PC-9 (cell line): ENCODE measurements around the gene SMIM43. TPM values are rescaled to one million over a fixed set of nuclear protein-coding genes. Genes with fewer than 3 reads are reported as not detected.

ENCODE experiments used
- BruUV-seq: library from RNA; stranded (reverse); fragments of 400-500 nt; replicated peaks from 2 replicates; lab custom pipeline; 2021; lab: Mats Ljungman, UMichigan
- CTCF ChIA-PET: fragments of 300-600 bp; sonication (Branson Sonifier 250); formaldehyde crosslinking; loops from one replicate; lab custom pipeline; 2022; ENCODE audit warnings: antibody characterized with exemption; lab: Charles Lee
- POLR2A ChIA-PET: fragments of 300-600 bp; sonication (Branson Sonifier 250); formaldehyde crosslinking; loops from one replicate; lab custom pipeline; 2022; ENCODE audit warnings: antibody characterized with exemption; ENCODE audit not compliant: unreplicated experiment; lab: Charles Lee
- DNase-seq, 2 experiments: peaks; one replicate each; pipeline versions ENCODE4 v3.0.0 to v3.0.0-alpha.2; 2015 to 2022; ENCODE audit warnings: mixed read lengths in 1 of 2
- H2AFZ ChIP-seq: fragments of 200-600 bp; sonication (generic); 2 replicates; pipeline ENCODE4 v1.8.1; 2017; ENCODE audit warnings: antibody characterized with exemption
- H3F3A ChIP-seq: fragments of 200-600 bp; sonication (generic); 2 replicates; pipeline ENCODE4 v1.8.1; 2017; ENCODE audit warnings: antibody characterized with exemption, mild to moderate bottlenecking, low read depth; ENCODE audit not compliant: insufficient read depth
- H3K27ac ChIP-seq: fragments of 200-600 bp; sonication (generic); 2 replicates; pipeline ENCODE4 v1.6.1; 2016; ENCODE audit warnings: mixed run types
- H3K27me3 ChIP-seq: fragments of 200-600 bp; sonication (generic); 2 replicates; pipeline ENCODE4 v1.6.1; 2016; ENCODE audit warnings: low read depth, mixed run types; ENCODE audit not compliant: insufficient read depth
- H3K36me3 ChIP-seq: fragments of 200-600 bp; sonication (generic); 2 replicates; pipeline ENCODE4 v1.6.1; 2016; ENCODE audit warnings: low read depth, mixed run types
- H3K4me1 ChIP-seq: fragments of 200-600 bp; sonication (generic); replicated peaks from 2 replicates; pipeline ENCODE4 v1.6.1; 2016; ENCODE audit warnings: mixed run types; ENCODE audit not compliant: insufficient read depth
- H3K4me2 ChIP-seq: fragments of 200-600 bp; sonication (generic); 2 replicates; pipeline ENCODE4 v1.6.1; 2017; ENCODE audit warnings: mixed run types
- H3K4me3 ChIP-seq: fragments of 200-600 bp; sonication (generic); 2 replicates; pipeline ENCODE4 v1.6.1; 2016; ENCODE audit warnings: mixed run types
- H3K79me2 ChIP-seq: fragments of 200-600 bp; sonication (generic); 2 replicates; pipeline ENCODE4 v1.6.1; 2017; ENCODE audit warnings: low read depth, mixed run types
- H3K9me2 ChIP-seq: fragments of 200-600 bp; sonication (generic); 2 replicates; pipeline ENCODE4 v1.8.1; 2017; ENCODE audit warnings: mild to moderate bottlenecking; ENCODE audit not compliant: insufficient read depth
- H3K9me3 ChIP-seq: fragments of 200-600 bp; sonication (generic); 2 replicates; pipeline ENCODE4 v1.8.1; 2016; ENCODE audit warnings: low read depth; ENCODE audit not compliant: insufficient read depth
- H4K20me1 ChIP-seq: fragments of 200-600 bp; sonication (generic); 2 replicates; pipeline ENCODE4 v1.8.1; 2017; ENCODE audit not compliant: insufficient read depth
- EZH2 ChIP-seq: fragments of 200-600 bp; sonication (generic); IDR thresholded peaks from 2 replicates; pipeline ENCODE4 v1.8.0; 2017; ENCODE audit warnings: antibody characterized with exemption, low read depth
- intact Hi-C: fragments of 100-400 bp; cut with micrococcal nuclease; formaldehyde crosslinking; loops from one replicate; pipeline ENCODE4 v1.10.0; 2022; ENCODE audit not compliant: unreplicated experiment
- total RNA-seq: library from RNA; stranded (reverse); gene quantifications from 2 replicates; pipeline ENCODE4 v1.2.3, GENCODE V29; 2021
- TF ChIP-seq, protein P1 (sequence below): fragments of 200-600 bp; sonication (generic); conservative IDR thresholded peaks from 2 replicates; pipeline ENCODE4 v1.6.1; 2017; ENCODE audit warnings: mixed run types, antibody characterized with exemption, mild to moderate bottlenecking, moderate library complexity

The SMIM43 gene
- total RNA-seq, 1 experiment from 2014 or later: not detected

DNA sequence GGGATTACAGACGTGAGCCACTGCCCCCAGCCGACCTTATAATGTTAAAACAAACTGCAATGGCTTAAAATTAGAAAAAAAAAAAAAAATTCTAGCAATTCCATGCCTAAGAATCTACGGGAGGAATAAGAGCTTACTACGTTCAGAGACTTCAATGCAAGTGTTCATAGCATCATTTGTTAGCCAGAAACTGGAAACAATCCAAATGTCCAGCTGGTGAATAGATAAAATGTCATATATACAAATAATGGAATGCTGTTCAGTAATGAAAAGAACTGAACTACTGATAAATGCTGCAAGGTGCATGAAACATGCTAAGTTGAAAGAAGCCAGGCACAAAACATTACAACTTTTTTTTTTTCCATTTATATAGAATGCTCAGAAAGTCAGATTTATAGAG, 41.4 kb upstream of the SMIM43 start:
- TF ChIP-seq, protein P1, sequence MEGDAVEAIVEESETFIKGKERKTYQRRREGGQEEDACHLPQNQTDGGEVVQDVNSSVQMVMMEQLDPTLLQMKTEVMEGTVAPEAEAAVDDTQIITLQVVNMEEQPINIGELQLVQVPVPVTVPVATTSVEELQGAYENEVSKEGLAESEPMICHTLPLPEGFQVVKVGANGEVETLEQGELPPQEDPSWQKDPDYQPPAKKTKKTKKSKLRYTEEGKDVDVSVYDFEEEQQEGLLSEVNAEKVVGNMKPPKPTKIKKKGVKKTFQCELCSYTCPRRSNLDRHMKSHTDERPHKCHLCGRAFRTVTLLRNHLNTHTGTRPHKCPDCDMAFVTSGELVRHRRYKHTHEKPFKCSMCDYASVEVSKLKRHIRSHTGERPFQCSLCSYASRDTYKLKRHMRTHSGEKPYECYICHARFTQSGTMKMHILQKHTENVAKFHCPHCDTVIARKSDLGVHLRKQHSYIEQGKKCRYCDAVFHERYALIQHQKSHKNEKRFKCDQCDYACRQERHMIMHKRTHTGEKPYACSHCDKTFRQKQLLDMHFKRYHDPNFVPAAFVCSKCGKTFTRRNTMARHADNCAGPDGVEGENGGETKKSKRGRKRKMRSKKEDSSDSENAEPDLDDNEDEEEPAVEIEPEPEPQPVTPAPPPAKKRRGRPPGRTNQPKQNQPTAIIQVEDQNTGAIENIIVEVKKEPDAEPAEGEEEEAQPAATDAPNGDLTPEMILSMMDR: no peak
- no peak for TF ChIP-seq EZH2
- Histone ChIP-seq H3K79me2 (peaks cover 17% of the 10 kb centered on the region), H3K4me3 (no peak overlapping the region), H3K27me3 (no peaks in the 10 kb centered on the region), H3K9me2 (no peaks in the 10 kb centered on the region), H3F3A (no peaks in the 10 kb centered on the region), H4K20me1 (no peaks in the 10 kb centered on the region), H3K27ac (no peak overlapping the region), H3K9me3 (no peaks in the 10 kb centered on the region), H3K4me1 (peaks cover 9% of the 10 kb centered on the region), H3K4me2 (no peak overlapping the region), H3K36me3 (peaks cover 34% of the 10 kb centered on the region), H2AFZ (no peak overlapping the region)
- intact Hi-C loops: no loop called here
- ChIA-PET POLR2A (no interaction called here), CTCF (no interaction called here)
- BruUV-seq: no TSS peak
- no peak for DNase-seq

- BruUV-seq: no TSS peak
- TF ChIP-seq, protein P1: no peak
- no peak for TF ChIP-seq EZH2
- ChIA-PET CTCF (no interaction called here), POLR2A (interaction anchor here (0.7 kb wide), 1 partner anchor 641 kb away, joined by 4 read pairs; no protein-coding TSS in a partner anchor)
- H4K20me1 ChIP-seq: no peaks in the 10 kb centered on the region
- no peaks in the 10 kb centered on the region for H3K9me3 ChIP-seq
- H3K27me3 ChIP-seq: no peaks in the 10 kb centered on the region
- DNase-seq: no peak
- H3K27ac ChIP-seq: peak overlapping the region; percentile 62
- H3K9me2 ChIP-seq: no peaks in the 10 kb centered on the region
- H3K4me2 ChIP-seq: peak overlapping the region; percentile 89
- no peaks in the 10 kb centered on the region for H3F3A ChIP-seq
- H3K79me2 ChIP-seq: peaks cover 19% of the 10 kb centered on the region
- intact Hi-C loops: loop anchor here (1.0 to 5.0 kb wide), 2 partner anchors 22 to 104 kb away; partner anchors contain the start of genes ANXA5 and CCNA2
- peak overlapping the region; percentile 87 for H3K4me3 ChIP-seq
- peaks cover 18% of the 10 kb centered on the region for H3K4me1 ChIP-seq
- H3K36me3 ChIP-seq: peaks cover 14% of the 10 kb centered on the region; the same call in 1 of the 2 replicates
- H2AFZ ChIP-seq: peak overlapping the region; percentile 99
Measured at GRCh38 chr4:121801715-121802075, 36.7 kb upstream of the SMIM43 start.

DNA sequence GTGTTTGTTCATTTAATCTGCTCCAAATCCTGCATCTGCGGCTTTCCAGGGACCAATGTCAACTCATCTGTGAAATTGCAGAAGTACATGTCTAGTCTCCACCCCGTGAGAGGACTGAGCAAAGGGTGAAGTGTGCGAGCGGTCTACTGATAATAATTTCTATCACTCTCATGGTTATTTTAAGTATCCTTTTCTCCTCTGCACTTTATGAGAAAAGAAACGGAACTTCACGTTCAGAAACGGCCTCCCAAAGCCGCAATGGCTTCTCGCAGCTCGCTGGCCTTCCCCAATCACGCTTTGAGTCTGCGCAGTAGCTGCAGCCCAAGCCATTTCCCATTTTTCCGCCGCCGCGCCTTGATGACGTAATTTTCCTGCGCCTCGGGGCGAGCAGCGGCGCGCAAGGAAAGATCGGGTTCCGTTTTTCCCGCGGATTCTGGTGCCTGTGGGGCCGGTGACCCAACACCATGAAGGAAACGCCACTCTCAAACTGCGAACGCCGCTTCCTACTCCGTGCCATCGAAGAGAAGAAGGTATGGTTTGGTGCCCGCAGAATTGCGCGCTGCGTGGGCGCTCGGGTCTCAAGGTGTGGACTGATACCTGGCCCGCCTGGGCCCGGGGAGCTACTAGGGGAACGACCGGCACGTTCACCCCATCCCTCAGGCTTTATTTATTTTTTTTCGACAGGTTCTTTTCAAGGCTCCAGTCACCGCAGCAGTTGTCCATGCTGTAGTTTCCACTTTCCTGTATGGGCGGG, 36.2 kb upstream of the SMIM43 start, which contains the start of gene EXOSC9:
Gene EXOSC9, plus strand, starts transcription at position 363 of the 754 bp plus-strand sequence. Its CDS starts 102 bp downstream, at position 465.
- peaks cover 18% of the 10 kb centered on the region for H3K4me1 ChIP-seq
- intact Hi-C loops: loop anchor here (1.0 to 5.0 kb wide), 2 partner anchors 22 to 104 kb away; partner anchors contain the start of genes ANXA5 and CCNA2
- H3K27ac ChIP-seq: peak within 1 kb of the TSS; percentile 62
- H3K79me2 ChIP-seq: peaks cover 19% of the 10 kb centered on the region
- H3K9me2 ChIP-seq: no peaks in the 10 kb centered on the region
- no peaks in the 10 kb centered on the region for H4K20me1 ChIP-seq
- no peaks in the 10 kb centered on the region for H3K9me3 ChIP-seq
- H3K4me2 ChIP-seq: peak within 1 kb of the TSS; percentile 89
- DNase-seq: peak; percentile 85 to 92
- ChIA-PET CTCF (no interaction called here), POLR2A (interaction anchor here (0.7 kb wide), 1 partner anchor 641 kb away, joined by 4 read pairs; no protein-coding TSS in a partner anchor)
- TF ChIP-seq EZH2: no peak
- TF ChIP-seq, protein P1: no peak
- H2AFZ ChIP-seq: peak within 1 kb of the TSS; percentile 99
- TSS peak; percentile 71 for BruUV-seq
- H3K27me3 ChIP-seq: no peaks in the 10 kb centered on the region
- H3K36me3 ChIP-seq: peaks cover 14% of the 10 kb centered on the region; the same call in 1 of the 2 replicates
- H3F3A ChIP-seq: no peaks in the 10 kb centered on the region
- peak within 1 kb of the TSS; percentile 87 for H3K4me3 ChIP-seq
